Measurements from ENCODE around the gene LRMDA.
"Not testable (repeated sequence)": the region's sequence is repeated elsewhere in the genome, so short reads cannot be mapped to it uniquely, and the experiment has no call there.

Gene LRMDA

DNA sequence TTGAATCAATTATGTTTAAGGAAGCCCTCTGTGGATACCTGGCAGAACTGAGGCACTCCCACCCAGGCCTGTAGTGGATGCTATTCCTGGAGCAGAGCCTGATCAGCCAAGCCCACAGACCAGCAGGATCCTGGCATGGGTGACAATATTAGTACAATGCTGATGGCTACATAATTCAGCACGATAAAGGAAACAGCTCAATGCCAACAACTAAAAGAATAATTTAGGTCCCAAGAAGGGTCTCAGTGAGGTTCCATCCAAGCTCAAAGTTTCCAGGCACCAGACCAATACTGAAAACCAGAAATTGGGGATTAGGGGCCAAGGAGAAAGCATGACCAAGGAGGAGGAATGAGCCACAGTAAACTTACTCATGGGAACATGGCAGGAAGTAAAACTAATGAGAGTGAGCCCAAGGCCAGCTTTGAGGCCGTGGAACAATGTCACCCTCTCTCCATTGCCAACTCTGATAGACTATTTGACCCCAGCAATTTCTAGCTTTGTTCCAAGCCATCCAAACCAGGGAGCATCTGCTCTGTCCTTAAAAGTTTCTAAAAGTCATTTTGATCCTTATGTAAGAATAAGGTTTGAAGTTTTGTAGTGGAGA, 1123.7 kb downstream of the LRMDA start:
- peak; percentile 12 for DNase-seq (ENCODE audit: low spot score)

DNA sequence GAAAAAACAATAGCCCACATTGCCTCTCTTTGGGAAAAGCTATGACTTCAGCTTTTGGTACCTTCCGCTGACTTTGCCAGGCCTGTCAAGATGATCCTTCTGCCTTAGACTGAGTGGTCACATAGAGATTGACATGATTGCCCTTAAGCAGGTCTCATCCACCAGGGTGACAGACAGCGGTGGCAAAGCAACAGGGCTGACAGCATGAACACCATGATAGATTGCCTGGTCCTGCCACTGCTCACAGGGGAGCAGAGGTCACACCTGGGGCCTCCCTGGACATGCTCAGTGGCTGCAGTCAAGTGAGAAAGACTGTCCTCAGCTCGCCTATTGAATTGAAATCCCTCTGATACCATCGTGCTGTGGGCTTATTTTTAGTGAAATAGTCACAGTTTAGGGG, 1125.9 kb downstream of the LRMDA start:
- no peak for DNase-seq (ENCODE audit: low spot score)

DNA sequence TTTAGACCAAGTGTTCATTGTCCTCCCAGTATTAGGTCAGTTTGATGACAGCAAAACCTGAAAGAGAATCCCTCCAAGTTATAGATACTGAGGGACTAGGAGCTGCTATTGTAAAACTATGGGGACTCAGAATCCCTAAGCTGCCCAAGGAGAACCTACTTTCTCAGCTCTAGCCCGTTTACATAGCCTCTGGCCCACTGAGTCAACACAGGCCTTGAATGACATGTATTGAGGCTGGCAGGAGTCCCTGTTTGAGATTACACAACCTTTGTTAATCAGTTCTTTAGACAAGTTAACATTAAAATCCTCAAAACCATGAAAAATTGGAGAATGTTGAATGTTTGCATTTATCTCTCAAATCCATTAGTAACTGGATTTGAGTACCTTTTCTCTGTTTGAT, 1127.2 kb downstream of the LRMDA start:
- no peak for DNase-seq (ENCODE audit: low spot score)

DNA sequence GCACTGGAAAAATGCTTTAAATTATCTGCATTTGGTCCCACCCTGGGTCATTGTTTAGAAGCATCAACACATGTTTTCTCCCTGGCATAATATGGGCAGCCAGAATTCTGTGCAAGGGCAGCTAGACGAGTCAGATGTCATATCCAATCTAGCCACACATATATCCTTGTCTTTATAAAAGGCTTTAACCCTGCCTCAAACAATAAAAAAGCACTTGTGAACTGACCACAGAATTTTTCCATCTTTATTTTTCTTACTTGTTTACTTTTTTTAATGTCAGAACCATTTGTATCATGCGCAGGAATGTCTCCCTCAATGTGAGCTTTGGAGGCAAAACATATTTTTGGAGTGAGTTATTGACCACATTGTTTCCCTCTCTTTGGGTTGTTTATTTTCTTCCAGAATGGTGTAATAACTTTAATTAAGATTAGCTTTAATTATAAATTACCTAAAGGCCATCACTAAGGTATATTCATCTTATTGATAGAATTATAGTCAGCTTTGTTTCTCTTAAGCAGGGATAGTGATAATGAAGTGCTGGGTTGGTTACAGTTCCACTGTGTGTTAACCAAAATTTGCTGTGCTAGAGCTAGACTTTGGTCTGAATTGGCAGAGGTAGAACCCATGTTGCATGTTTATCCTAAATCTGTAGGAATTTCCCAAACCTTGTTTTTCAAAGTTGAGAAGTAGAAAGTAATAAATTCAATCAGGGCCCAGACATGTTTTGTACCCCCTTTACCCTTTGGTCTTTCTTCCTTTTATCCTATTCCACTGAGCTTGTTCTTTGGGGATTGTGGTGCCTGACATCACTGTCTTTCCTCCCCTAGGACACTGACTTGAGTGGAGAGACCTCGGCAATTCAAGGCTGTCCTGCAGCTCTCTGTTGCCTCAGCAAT, 1127.8 kb downstream of the LRMDA start:
- DNase-seq (ENCODE audit: low spot score) = no peak

DNA sequence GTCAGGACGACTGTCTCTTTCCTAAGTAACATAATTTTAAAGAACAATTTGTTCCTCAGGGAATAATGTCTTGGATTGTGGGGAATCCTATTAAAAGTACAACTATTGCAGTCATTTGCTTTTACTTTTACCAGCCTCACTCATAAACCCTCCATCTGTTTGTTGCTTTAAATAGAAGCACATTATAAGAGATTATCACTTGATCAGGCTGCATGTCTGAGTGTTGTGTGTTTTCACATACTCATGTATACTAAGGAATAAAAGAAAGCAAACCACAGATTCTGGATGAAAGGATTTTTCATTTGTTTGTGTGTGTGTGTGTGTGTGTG, 1128.4 kb downstream of the LRMDA start:
- DNase-seq (ENCODE audit: low spot score) = no peak

- no peak for DNase-seq (ENCODE audit: low spot score)
These were observed 1128.9 kb downstream of the LRMDA start for GRCh38 chr10:76560338-76560737.

- DNase-seq (ENCODE audit: low spot score) = no peak
These were observed 1131.9 kb downstream of the LRMDA start for GRCh38 chr10:76563286-76563685.

DNA sequence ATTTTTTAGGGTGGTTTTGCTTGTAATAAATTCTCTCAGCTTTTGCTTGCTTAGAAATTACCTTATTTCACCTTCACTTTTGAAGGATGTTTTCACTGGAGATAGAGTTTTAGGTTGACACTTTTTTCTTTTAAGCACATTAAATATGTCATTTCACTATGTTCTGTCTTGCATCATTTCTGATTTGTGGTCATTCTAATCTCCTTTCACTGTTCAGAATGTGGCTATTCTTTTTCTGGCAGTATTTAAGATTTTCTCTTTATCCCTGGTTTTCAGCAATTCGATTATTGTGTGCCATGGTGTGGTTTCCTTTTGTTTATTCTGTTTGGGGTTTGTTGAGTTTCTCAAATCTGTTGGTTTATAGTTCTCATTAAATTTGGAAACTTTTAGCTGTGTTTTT, 1140.6 kb downstream of the LRMDA start:
- no peak for DNase-seq (ENCODE audit: low spot score)

GRCh38 chr10:76576276-76576962, 1145.0 kb downstream of the LRMDA start:
- no peak for DNase-seq (ENCODE audit: low spot score)

GRCh38 chr10:76577455-76577854, 1146.0 kb downstream of the LRMDA start:
- DNase-seq (ENCODE audit: low spot score) = no peak

GRCh38 chr10:76581506-76582256, 1150.3 kb downstream of the LRMDA start:
- no peak for DNase-seq (ENCODE audit: low spot score)

- DNase-seq (ENCODE audit: low spot score) = no peak
These were observed 1151.1 kb downstream of the LRMDA start for GRCh38 chr10:76582531-76582930.

DNA sequence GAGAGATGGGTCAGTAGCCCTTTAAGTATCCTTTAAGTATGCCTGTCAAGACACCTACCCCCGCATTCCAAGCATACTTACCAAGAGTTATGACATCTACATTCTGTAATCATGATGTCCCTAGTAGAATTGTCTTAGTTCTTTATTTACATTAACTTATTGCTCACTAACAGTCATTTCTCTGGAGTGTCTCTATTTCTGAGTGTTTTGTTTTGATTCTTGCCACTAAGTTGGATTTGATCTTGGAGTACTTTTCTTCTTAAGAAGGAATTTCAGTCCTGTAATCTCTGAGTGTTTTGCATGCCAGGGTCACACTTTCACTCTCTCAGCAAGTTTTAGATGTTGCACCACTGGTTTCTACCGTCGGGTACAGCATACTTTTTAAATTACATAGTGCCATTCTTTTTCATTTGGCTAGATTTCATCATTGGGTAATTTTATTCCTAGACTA, 1152.3 kb downstream of the LRMDA start:
- DNase-seq (ENCODE audit: low spot score) = no peak

DNA sequence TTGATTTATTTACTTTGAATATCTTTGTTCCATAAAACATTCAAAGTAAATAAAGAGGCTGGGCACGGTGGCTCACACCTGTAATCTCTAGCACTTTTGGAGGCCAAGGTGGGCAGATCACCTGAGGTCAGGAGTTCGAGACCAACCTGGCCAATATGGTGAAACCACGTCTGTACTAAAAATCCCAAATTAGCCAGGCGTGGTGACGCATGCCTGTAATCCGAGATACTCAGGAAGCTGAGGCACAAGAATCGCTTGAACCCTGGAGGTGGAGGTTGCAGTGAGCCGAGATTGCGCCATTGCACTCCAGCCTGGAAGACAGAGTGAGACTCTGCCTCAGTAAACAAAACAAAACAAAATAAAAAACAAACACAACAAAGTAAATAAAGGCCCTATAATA, 1153.0 kb downstream of the LRMDA start:
- not testable (repeated sequence) for DNase-seq (ENCODE audit: low spot score)

All from cerebellar cortex (tissue), 1 donor.